ENCODE data around the gene GCSAM.

- TF ChIP-seq POLR2A (IDR thresholded peaks at IDR 0.05; ENCODE audit: low read depth, low read length), result no peak
- no peak for TF ChIP-seq POLR2AphosphoS5 (IDR thresholded peaks at IDR 0.05; ENCODE audit: low read depth, low read length)
- no peak for TF ChIP-seq TAF1 (IDR thresholded peaks at IDR 0.05; ENCODE audit: borderline replicate concordance, low read depth, low read length)
These were observed 36.9 kb downstream of the GCSAM start for GRCh38 chr3:112096176-112096575.

Data from GM12892 (cell line).